SJCRH30 (cell line): ENCODE measurements around the gene FGF18. TPM values are rescaled to one million over a fixed set of nuclear protein-coding genes. Genes with fewer than 3 reads are reported as not detected.
A peak's percentile ranks its signal among the peaks of the same experiment; 100 is the strongest.
"Not testable (repeated sequence)": the region's sequence is repeated elsewhere in the genome, so short reads cannot be mapped to it uniquely, and the experiment has no call there.

Source experiments
- DNase-seq, 2 experiments: peaks; one replicate each; pipeline ENCODE4 v3.0.0-alpha.2; 2015 to 2020
- H3K27ac ChIP-seq: fragments of 250-450 bp; sonication (Bioruptor Pico); 2 replicates; pipeline ENCODE4 v1.5.1; 2020; ENCODE audit warnings: mild to moderate bottlenecking, moderate library complexity
- H3K27me3 ChIP-seq: fragments of 250-450 bp; sonication (Bioruptor Pico); 2 replicates; pipeline ENCODE4 v1.5.1; 2020; ENCODE audit warnings: mild to moderate bottlenecking, moderate library complexity
- H3K36me3 ChIP-seq: fragments of 250-450 bp; sonication (Bioruptor Pico); 2 replicates; pipeline ENCODE4 v1.5.1; 2020; ENCODE audit warnings: mild to moderate bottlenecking, moderate library complexity
- H3K4me1 ChIP-seq: fragments of 250-450 bp; sonication (Bioruptor Pico); 2 replicates; pipeline ENCODE4 v1.5.1; 2020; ENCODE audit warnings: mild to moderate bottlenecking, moderate library complexity
- H3K4me3 ChIP-seq: fragments of 250-450 bp; sonication (Bioruptor Pico); 2 replicates; pipeline ENCODE4 v1.5.1; 2020; ENCODE audit warnings: mild to moderate bottlenecking, moderate library complexity
- H3K9me3 ChIP-seq: fragments of 250-450 bp; sonication (Bioruptor Pico); replicated peaks from 2 replicates; pipeline ENCODE4 v1.5.1; 2020; ENCODE audit warnings: mild to moderate bottlenecking, moderate library complexity
- total RNA-seq: library from RNA; depleted of rRNA; stranded (reverse); fragments of >200 nt; shearing (Covaris generic); gene quantifications from 2 replicates; pipeline ENCODE4 v1.2.3, GENCODE V29; 2014

Gene FGF18
- total RNA-seq, 1 experiment from 2014 or later = not detected

DNA sequence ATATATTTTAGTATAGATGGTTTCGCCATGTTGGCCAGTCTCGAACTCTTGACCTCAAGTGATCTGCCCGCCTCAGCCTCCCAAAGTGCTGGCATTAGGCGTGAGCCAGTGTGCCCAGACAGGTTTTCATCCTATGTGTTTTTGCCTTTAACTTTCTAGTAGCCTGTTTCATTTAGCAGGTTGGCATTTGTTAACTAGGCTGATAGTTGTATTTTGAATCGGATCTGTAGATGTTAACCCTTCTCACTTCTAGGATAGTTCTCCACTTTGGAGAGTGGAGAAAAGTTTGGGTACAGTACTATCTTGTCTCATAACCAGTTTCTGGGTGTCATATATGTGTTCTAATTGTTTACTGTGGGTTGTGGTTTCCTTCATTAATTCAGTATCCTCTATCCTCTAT, 7.3 kb upstream of the FGF18 start:
- no peak overlapping the region for H3K27ac ChIP-seq
- no peak for DNase-seq
- no peaks in the 10 kb centered on the region for H3K27me3 ChIP-seq
- no peaks in the 10 kb centered on the region for H3K9me3 ChIP-seq
- H3K36me3 ChIP-seq = peaks cover 73% of the 10 kb centered on the region
- H3K4me3 ChIP-seq = no peak overlapping the region
- 0 out of 2 replicates have a peak, but pooled peaks cover 3% of the 10 kb centered on the region for H3K4me1 ChIP-seq

DNA sequence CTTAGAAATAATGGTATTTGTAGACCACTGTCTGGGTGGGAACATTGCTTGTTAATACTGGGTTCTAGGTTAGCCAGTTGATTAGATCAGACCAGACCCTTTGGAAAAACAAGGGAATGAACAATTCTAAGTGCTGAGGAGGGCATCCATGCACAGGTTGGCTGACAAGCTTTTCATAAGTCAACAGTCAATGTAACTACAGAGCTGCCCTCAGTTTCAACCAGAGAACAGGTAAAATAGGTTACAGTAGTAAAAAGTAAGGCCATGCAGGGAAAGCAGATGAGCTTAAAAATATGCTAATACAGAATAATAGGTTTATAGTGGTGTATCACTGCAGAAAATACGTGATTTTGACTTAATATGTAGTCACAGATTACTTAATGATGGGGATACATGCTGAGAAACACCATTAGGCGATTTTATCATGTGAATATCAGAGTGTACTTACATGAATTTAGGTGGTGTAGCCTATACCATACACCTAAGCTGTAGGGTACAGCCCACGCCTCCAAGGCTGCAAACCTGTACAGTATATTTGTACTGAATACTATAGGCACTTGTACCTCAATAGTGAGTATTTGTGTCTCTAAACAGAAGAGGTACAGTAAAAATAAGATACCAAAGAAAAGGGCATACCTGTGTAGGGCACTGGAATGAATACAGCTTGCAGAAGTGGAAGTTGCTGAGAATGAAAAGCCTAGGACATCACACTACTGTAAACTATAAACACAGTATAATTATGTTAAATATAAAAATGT, 6.1 kb upstream of the FGF18 start:
- 0 out of 2 replicates have a peak, but pooled peaks cover under 1% of the 10 kb centered on the region for H3K4me1 ChIP-seq
- no peak overlapping the region for H3K4me3 ChIP-seq
- no peaks in the 10 kb centered on the region for H3K9me3 ChIP-seq
- H3K27ac ChIP-seq = no peak overlapping the region
- H3K27me3 ChIP-seq = no peaks in the 10 kb centered on the region
- peaks cover 62% of the 10 kb centered on the region for H3K36me3 ChIP-seq
- DNase-seq = no peak

DNA sequence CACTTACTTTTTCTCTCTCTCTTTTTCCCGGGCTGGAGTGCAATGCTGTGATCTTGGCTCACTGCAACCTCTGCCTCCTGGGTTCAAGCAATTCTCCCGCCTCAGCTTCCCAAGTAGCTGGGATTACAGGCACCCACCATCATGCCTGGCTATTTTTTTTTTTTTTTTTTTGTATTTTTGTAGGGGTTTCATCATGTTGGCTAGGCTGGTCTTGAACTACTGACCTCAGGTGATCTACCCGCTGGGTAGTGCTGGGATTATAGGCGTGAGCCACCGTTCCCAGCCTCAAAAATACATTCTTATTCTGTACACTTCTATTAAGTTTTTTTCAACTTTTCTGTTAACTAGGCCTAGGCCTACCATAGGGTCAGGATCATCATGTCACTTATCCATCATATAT, 5.5 kb upstream of the FGF18 start:
- H3K36me3 ChIP-seq = peaks cover 55% of the 10 kb centered on the region
- H3K9me3 ChIP-seq = not testable (repeated sequence)

DNA sequence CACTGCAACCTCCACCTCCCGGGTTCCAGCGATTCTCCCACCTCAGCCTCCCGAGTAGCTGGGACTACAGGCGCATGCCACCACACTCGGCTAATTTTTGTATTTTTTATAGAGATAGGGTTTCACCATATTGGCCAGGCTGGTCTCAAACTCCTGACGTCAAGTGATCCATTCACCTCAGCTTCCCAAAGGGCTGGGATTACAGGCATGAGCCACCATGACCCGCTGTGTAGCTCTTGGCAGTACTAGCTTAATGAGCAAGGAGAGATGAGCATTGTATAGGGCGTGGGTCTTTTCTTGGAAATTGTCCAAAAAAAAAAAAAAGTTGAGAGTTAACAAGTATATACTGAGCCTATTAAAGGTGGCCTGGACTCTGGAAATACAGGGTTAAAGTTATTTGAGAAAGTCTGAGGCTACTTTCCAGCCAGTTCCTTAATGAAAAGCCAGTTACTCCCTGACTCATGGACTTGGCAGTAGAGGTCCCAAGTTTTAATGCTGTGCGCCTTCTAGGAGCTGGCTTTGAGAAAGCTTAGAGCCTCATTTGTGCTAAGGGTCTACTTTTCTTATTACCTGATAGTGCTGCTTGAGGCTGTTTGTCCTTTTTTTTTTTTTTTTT, 4.2 kb upstream of the FGF18 start:
- Histone ChIP-seq H3K4me3 (no peak overlapping the region), H3K4me1 (no peaks in the 10 kb centered on the region), H3K27me3 (no peaks in the 10 kb centered on the region), H3K9me3 (no peaks in the 10 kb centered on the region), H3K36me3 (peaks cover 43% of the 10 kb centered on the region), H3K27ac (no peak overlapping the region)
- peak in 1 of 2 experiments; percentile 31 for DNase-seq

More for the DNA sequence above, 5.5 kb upstream of the FGF18 start:
- DNase-seq, H3K4me1 ChIP-seq, H3K27me3 ChIP-seq, H3K27ac ChIP-seq, H3K4me3 ChIP-seq: not testable (repeated sequence)

DNA sequence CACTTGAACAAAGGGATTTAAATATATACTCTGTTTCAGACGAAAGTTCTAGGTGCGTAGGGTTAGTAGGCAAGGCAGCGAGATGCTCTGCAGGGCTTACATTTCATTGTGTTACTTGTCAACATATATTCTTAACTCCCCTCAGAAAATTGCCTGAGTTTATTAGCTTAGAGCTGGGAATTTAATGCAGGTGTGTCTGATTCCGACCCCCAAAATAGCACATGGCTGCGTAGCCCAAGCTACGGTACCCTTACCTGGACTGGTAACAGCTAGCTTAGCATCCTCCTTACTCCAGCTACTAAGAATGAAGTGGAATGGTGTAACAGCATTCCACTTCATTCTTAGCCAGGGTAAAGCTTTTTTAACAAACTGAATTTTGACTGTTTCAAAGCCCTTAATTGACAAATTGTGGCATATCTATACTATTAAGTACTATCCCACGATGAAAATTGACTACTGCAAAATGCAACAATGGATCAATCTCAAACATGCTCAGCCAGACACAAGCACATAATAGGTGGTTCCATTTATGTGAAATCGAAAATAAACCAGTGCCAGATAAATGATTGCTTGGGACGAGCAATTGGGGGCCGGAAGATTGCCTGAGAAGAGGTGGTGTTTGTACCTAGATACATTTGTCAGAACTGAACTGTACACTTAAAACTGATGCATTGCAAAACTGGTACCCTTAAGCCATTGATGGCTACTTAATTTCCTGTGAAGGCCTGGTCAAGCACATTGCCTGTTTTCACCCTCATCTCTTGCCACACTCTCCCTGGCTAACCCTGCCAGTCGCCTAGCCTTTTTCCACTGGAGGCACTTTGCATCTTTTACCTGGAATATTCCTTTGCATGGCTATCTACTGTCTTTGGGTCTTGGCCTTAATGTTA, 3.0 kb upstream of the FGF18 start:
- H3K27me3 ChIP-seq = no peaks in the 10 kb centered on the region
- H3K4me1 ChIP-seq = no peaks in the 10 kb centered on the region
- DNase-seq = no peak
- H3K36me3 ChIP-seq = peaks cover 31% of the 10 kb centered on the region
- H3K9me3 ChIP-seq = no peaks in the 10 kb centered on the region
- H3K4me3 ChIP-seq = no peak overlapping the region
- no peak overlapping the region for H3K27ac ChIP-seq

DNA sequence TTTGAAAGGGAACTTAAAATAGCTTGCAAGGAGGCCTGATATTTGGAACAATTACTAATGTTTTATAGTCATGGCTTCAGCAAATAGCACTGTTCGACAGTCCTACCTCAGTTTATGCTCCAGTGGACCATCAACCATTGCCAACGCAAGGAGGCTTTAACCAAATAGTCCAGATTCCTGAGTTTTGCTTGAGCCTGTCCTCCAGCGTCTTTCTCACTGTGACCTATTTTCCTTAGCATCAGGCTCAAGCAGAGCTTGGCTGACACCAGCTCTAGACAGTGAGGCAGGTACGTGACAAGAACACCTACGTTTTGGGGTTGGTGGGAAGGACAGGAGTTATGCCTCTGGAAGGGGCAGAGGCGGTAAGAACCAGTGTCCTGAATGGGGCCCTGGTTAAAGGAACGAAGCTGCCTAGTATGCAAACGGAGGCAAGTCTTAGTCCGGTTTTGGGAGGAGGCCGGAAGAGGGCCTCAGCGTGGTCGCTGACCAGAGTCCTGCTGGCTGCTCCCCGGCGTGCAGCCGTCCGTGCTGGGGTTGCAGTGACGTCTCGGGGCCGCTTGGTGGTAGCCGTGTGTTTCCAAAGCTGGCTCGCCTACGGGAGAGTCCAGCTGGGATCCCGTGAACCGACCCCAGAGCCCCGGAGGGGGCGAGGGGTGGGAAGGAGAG, 998 bp upstream of the FGF18 start:
- H3K9me3 ChIP-seq = no peaks in the 10 kb centered on the region
- peak; percentile 36 to 47 for DNase-seq
- H3K27me3 ChIP-seq = no peaks in the 10 kb centered on the region
- H3K36me3 ChIP-seq = peaks cover 10% of the 10 kb centered on the region
- no peak overlapping the region for H3K27ac ChIP-seq
- H3K4me1 ChIP-seq = no peaks in the 10 kb centered on the region
- no peak overlapping the region for H3K4me3 ChIP-seq

DNA sequence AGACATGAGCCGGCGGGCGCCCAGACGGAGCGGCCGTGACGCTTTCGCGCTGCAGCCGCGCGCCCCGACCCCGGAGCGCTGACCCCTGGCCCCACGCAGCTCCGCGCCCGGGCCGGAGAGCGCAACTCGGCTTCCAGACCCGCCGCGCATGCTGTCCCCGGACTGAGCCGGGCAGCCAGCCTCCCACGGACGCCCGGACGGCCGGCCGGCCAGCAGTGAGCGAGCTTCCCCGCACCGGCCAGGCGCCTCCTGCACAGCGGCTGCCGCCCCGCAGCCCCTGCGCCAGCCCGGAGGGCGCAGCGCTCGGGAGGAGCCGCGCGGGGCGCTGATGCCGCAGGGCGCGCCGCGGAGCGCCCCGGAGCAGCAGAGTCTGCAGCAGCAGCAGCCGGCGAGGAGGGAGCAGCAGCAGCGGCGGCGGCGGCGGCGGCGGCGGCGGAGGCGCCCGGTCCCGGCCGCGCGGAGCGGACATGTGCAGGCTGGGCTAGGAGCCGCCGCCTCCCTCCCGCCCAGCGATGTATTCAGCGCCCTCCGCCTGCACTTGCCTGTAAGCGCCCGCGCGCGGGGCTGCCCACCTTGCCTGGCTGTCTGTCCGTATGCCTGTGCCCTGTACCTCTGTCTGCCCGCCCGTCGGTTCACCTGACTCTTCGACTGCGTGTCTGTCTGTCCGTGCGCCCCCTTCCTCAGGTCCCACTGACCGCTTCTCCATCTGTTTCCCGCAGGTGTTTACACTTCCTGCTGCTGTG, 412 bp downstream of the FGF18 start:
- Histone ChIP-seq H3K36me3 (no peaks in the 10 kb centered on the region), H3K9me3 (no peaks in the 10 kb centered on the region), H3K4me3 (no peak overlapping the region), H3K27ac (no peak overlapping the region), H3K4me1 (no peaks in the 10 kb centered on the region), H3K27me3 (no peaks in the 10 kb centered on the region)
- DNase-seq = no peak

DNA sequence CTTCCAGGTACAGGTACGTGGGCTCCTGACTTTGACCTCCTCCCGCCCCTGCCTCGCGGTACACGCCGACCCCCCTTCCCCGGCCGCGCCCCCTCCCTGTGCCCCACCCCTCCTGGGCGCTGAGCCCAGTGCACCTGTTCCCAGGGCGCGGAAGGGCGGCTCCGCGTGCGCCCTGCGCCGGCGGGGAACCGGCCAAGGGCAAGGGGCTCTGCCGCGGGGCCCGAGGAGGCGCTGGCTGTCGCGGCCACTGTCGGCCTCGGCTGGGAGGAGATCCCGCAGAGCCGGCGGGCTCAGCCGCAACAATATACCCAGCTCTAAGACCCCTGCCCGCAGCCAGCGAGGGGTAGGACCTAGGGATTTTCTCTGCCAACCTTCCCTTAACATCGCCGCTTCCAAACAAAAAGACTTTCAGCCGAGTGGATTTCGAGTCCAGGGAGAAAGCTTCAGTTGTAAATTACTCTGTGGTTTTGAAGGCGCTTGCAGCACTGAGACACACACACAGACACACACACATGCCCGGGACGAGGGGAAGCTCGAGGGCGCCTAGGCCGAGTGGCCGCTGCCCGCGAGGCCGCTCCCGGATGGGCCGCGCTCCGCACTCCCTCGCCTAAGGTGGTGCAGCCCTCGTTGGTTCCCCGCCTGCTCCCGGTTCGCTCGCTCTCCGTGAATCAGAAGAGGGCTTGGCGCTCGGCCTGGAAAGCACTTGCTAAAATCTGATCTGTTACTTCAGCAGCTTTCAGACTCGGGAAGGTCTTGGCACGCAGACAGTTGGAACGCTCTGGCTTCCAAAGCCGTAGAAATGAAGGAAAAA, 1.2 kb downstream of the FGF18 start:
- H3K4me3 ChIP-seq = no peak overlapping the region
- no peak overlapping the region for H3K27ac ChIP-seq
- no peaks in the 10 kb centered on the region for H3K27me3 ChIP-seq
- no peaks in the 10 kb centered on the region for H3K4me1 ChIP-seq
- H3K36me3 ChIP-seq = no peaks in the 10 kb centered on the region
- no peaks in the 10 kb centered on the region for H3K9me3 ChIP-seq
- no peak for DNase-seq

DNA sequence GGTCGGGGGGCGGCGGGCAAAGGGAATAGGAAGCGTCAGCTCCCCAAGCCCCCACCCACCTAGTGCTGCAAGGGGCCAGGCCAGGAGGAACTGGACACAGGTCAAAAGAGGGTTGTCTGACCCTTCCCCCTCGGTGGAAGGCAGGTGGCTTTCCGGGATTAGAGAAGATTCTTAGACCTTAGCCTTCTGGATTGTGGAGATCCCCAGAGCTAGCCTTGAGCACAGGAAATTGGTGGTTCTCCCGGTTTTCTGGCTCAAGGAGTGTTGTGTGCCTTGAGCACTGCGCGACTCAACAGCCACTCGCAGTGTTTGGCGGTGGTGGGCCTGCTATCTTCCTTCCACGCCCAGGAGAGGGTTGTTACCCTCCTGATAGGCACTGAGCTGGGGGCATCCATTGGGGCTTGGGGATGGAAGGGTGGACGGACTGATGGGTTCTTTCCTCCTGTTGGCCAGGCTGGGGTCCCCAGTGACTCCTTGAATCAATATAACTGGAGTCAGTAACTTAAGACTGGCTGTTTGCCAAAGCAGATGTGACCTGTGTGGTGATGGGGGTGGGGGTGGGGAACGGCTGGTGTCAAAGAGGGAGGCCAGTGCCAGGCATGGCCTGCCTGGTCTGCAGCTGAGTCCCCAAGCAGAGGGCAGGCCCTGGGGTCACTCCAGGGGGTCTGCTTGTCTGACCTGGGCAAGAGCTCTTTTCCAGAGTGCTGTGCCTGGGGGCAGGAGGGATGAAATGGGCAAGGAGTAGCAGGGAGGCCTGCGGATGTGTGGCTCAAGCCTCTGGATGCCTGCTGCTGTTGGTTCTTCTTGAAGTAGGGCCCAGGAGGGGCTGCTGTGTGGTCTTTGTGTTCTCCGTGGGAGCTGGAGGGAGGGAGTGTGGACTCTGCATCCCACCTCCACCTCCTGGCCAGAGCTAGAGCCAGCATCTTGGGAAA, 2.1 kb downstream of the FGF18 start:
- no peak for DNase-seq
- Histone ChIP-seq H3K9me3 (no peaks in the 10 kb centered on the region), H3K27ac (no peak overlapping the region), H3K4me1 (no peaks in the 10 kb centered on the region), H3K4me3 (no peak overlapping the region), H3K36me3 (no peaks in the 10 kb centered on the region), H3K27me3 (no peaks in the 10 kb centered on the region)

DNA sequence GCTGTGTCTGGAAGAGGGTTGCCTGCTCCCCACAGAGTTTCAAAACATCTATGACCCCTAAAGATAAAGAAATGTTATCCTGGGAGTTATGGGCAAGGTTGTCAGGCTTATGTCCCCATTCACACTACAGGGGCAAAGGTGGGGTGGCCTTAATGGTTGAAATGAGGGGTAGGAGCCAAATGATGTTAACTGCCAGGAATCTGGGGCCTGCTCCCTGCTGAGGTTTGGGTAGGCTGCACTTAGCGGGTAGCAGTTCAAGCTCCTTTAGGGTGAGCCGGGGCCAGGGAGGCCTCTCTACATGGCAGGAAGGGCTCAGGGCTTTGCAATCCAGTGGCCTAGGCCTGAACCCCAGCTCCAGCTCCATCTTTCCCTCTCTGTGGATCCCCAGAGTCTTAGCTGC, 3.0 kb downstream of the FGF18 start:
- H3K27me3 ChIP-seq = no peaks in the 10 kb centered on the region
- H3K36me3 ChIP-seq = no peaks in the 10 kb centered on the region
- no peak overlapping the region for H3K4me3 ChIP-seq
- no peak overlapping the region for H3K27ac ChIP-seq
- no peaks in the 10 kb centered on the region for H3K4me1 ChIP-seq
- H3K9me3 ChIP-seq = no peaks in the 10 kb centered on the region
- DNase-seq = no peak

DNA sequence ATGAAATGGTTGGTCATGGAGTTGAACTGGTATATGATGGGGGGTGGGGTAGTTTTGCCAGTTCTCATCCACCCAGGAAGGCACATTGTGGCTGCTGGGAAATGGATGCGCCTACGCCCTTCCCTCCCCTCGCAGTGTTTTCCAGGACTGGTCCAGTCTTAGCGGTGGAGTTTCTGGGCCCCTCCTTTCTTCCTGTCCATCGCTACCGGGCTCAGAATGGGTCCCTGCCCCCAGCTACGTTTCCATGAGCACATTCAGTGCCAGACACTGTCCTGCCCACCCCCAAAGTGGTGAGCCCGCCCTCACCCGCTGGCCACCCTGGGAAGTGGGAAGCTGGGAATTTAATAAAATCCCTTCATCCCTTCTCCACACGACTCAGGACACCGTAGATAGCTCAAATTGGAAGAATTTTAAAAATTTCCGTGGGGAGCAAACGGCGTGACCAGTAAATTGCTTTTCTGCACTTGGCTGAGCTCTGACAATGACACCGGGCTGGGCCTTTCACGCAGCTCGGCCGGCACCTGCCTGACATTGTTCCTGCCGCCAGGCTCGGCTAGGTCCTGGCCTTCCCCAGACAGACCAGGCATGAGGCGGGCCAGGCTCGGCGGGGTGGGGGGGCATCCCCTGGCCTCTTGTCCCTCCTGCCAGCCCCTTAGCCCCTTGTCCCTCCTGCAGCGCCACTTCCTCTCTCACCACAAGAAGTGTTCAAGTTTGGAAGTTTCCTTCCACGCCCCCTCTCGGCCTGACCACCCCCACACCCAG, 3.6 kb downstream of the FGF18 start:
- no peak for DNase-seq
- no peaks in the 10 kb centered on the region for H3K4me1 ChIP-seq
- no peak overlapping the region for H3K27ac ChIP-seq
- no peaks in the 10 kb centered on the region for H3K9me3 ChIP-seq
- H3K27me3 ChIP-seq = no peaks in the 10 kb centered on the region
- no peak overlapping the region for H3K4me3 ChIP-seq
- no peaks in the 10 kb centered on the region for H3K36me3 ChIP-seq

DNA sequence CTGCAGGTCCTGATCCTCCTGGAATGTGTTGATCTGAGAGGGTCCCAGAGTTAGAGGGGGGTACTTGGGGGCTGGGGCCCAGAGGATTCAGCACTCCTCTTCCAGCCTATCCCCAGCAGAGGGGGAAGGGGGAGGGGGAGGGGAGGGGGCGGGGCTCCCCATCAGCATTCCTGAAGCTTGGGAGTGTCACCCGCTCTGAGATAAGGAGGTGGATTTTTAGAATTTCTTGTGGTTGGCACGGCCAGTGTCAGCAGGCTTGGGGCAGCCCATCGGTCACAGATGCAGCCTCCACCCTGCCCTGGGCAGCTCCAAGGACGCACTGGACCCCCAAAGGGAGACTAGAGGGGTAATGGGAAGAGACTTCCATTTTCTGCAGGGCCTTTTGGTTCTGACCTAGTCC, 5.3 kb downstream of the FGF18 start:
- Histone ChIP-seq H3K4me1 (no peaks in the 10 kb centered on the region), H3K27me3 (no peaks in the 10 kb centered on the region), H3K4me3 (no peak overlapping the region), H3K9me3 (no peaks in the 10 kb centered on the region), H3K36me3 (no peaks in the 10 kb centered on the region), H3K27ac (no peak overlapping the region)
- DNase-seq = no peak
